GM19099 (cell line): ENCODE results near the gene TEKT2.

Experiments used
- POLR2A ChIP-seq: IDR thresholded peaks from 3 replicates; pipeline ENCODE4 v1.6.1; 2011; ENCODE audit warnings: low read depth; ENCODE audit not compliant: insufficient read length; ENCODE audit errors: extremely low read depth

Gene TEKT2

GRCh38 chr1:36094621-36095061 lies 10.7 kb downstream of the TEKT2 start:
- TF ChIP-seq POLR2A = no peak

GRCh38 chr1:36095760-36096405 lies 12.0 kb downstream of the TEKT2 start:
- TF ChIP-seq POLR2A = no peak

- TF ChIP-seq POLR2A = no peak
Measured at GRCh38 chr1:36096500-36097432, 12.9 kb downstream of the TEKT2 start.

- TF ChIP-seq POLR2A = no peak
Measured at GRCh38 chr1:36097693-36098585, 14.0 kb downstream of the TEKT2 start.

GRCh38 chr1:36098650-36099365 lies 14.9 kb downstream of the TEKT2 start:
- TF ChIP-seq POLR2A = no peak

- TF ChIP-seq POLR2A = no peak
Measured at GRCh38 chr1:36099681-36100341, 15.9 kb downstream of the TEKT2 start.

- no peak for TF ChIP-seq POLR2A
Measured at GRCh38 chr1:36100376-36100775, 16.5 kb downstream of the TEKT2 start.

- no peak for TF ChIP-seq POLR2A
Measured at GRCh38 chr1:36101546-36101945, 17.7 kb downstream of the TEKT2 start.

- no peak for TF ChIP-seq POLR2A
Measured at GRCh38 chr1:36106269-36106668, 22.4 kb downstream of the TEKT2 start.

GRCh38 chr1:36107394-36107793 lies 23.5 kb downstream of the TEKT2 start:
- no peak for TF ChIP-seq POLR2A

GRCh38 chr1:36108314-36108713 lies 24.4 kb downstream of the TEKT2 start:
- no peak for TF ChIP-seq POLR2A

GRCh38 chr1:36109041-36109679 lies 25.3 kb downstream of the TEKT2 start:
- TF ChIP-seq POLR2A = no peak

- no peak for TF ChIP-seq POLR2A
Measured at GRCh38 chr1:36111151-36111550, 27.3 kb downstream of the TEKT2 start.
